GM23338 (cell line): Measurements from ENCODE around the gene TGFBR3. TPM values are rescaled to one million over a fixed set of nuclear protein-coding genes. Genes with fewer than 3 reads are reported as not detected.

Experiments
- ATAC-seq: fragments of 200-7000 bp; cut with Tn5 transposase; 3 replicates; pipeline ENCODE4 v1.9.1; 2020
- DNase-seq: peaks from one replicate; pipeline ENCODE4 v3.0.0-alpha.2; 2015; ENCODE audit warnings: low spot score
- H2AFZ ChIP-seq: fragments of 200-600 bp; sonication (generic); 2 replicates; pipeline ENCODE4 v1.8.0; 2016; ENCODE audit warnings: antibody characterized with exemption, mild to moderate bottlenecking, moderate library complexity
- H3F3A ChIP-seq: fragments of 200-600 bp; sonication (generic); replicated peaks from 2 replicates; pipeline ENCODE4 v1.8.0; 2017; ENCODE audit warnings: antibody characterized with exemption, mixed run types, low read depth
- H3K27ac ChIP-seq: fragments of 200-600 bp; sonication (generic); 2 replicates; pipeline ENCODE4 v1.6.1; 2016; ENCODE audit warnings: low read depth
- H3K27me3 ChIP-seq: fragments of 200-600 bp; sonication (generic); 2 replicates; pipeline ENCODE4 v1.8.0; 2016; ENCODE audit warnings: mild to moderate bottlenecking, mixed run types, moderate library complexity; ENCODE audit not compliant: insufficient read depth
- H3K36me3 ChIP-seq: fragments of 200-600 bp; sonication (generic); 2 replicates; pipeline ENCODE4 v1.8.0; 2016; ENCODE audit warnings: mild to moderate bottlenecking; ENCODE audit not compliant: insufficient read depth
- H3K4me1 ChIP-seq: fragments of 200-600 bp; sonication (generic); 2 replicates; pipeline ENCODE4 v1.8.0; 2016; ENCODE audit warnings: mild to moderate bottlenecking, moderate library complexity; ENCODE audit not compliant: insufficient read depth
- H3K4me2 ChIP-seq: fragments of 200-600 bp; sonication (generic); 2 replicates; pipeline ENCODE4 v1.7.1; 2017; ENCODE audit warnings: mixed run types
- H3K4me3 ChIP-seq: fragments of 200-600 bp; sonication (generic); 2 replicates; pipeline ENCODE4 v1.6.1; 2016; ENCODE audit warnings: mixed run types
- H3K79me2 ChIP-seq: fragments of 200-600 bp; sonication (generic); replicated peaks from 2 replicates; pipeline ENCODE4 v1.8.0; 2017; ENCODE audit warnings: mild to moderate bottlenecking; ENCODE audit not compliant: insufficient read depth
- H3K9me2 ChIP-seq: fragments of 200-600 bp; sonication (generic); 2 replicates; pipeline ENCODE4 v1.8.0; 2017; ENCODE audit not compliant: insufficient read depth
- H4K20me1 ChIP-seq: fragments of 200-600 bp; sonication (generic); replicated peaks from 2 replicates; pipeline ENCODE4 v1.8.0; 2017; ENCODE audit warnings: mild to moderate bottlenecking; ENCODE audit not compliant: insufficient read depth
- H3K27ac Mint-ChIP-seq: 2 replicates; pipeline ENCODE4 v1.8.0; 2020; ENCODE audit warnings: inconsistent platforms, mild to moderate bottlenecking, moderate library complexity, mixed read lengths
- H3K27me3 Mint-ChIP-seq: 3 replicates; pipeline ENCODE4 v1.8.0; 2022; ENCODE audit warnings: low read depth, mild to moderate bottlenecking, moderate library complexity, mixed read lengths, inconsistent platforms; ENCODE audit not compliant: insufficient read depth, poor library complexity
- H3K36me3 Mint-ChIP-seq: 3 replicates; pipeline ENCODE4 v1.8.0; 2021; ENCODE audit warnings: low read depth, mild to moderate bottlenecking, inconsistent platforms, moderate library complexity, mixed read lengths
- H3K4me1 Mint-ChIP-seq: 3 replicates; pipeline ENCODE4 v1.8.0; 2020; ENCODE audit warnings: mild to moderate bottlenecking, inconsistent platforms, mixed read lengths
- H3K4me3 Mint-ChIP-seq: 3 replicates; pipeline ENCODE4 v1.8.0; 2021; ENCODE audit warnings: moderate library complexity, mild to moderate bottlenecking, inconsistent platforms, mixed read lengths
- H3K9me3 Mint-ChIP-seq: 3 replicates; pipeline ENCODE4 v1.8.0; 2020; ENCODE audit warnings: moderate library complexity, mild to moderate bottlenecking, inconsistent platforms, mixed read lengths
- EZH2 ChIP-seq: fragments of 200-600 bp; sonication (generic); IDR thresholded peaks from one replicate; pipeline ENCODE4 v1.8.0; 2017; ENCODE audit warnings: antibody characterized with exemption, mild to moderate bottlenecking, low read depth; ENCODE audit not compliant: unreplicated experiment
- EZH2phosphoT487 ChIP-seq: fragments of 200-600 bp; sonication (generic); IDR thresholded peaks from one replicate; pipeline ENCODE4 v1.8.1; 2018; ENCODE audit warnings: antibody characterized with exemption; ENCODE audit not compliant: unreplicated experiment
- JUNB ChIP-seq: IDR thresholded peaks from one replicate; pipeline ENCODE4 v1.6.1; 2016; ENCODE audit warnings: antibody characterized with exemption; ENCODE audit not compliant: unreplicated experiment
- NANOG ChIP-seq: IDR thresholded peaks from 2 replicates; pipeline ENCODE4 v1.6.1; 2016; ENCODE audit warnings: antibody characterized with exemption, borderline replicate concordance
- STAT1 ChIP-seq: IDR thresholded peaks from one replicate; pipeline ENCODE4 v1.6.1; 2016; ENCODE audit warnings: antibody characterized with exemption; ENCODE audit not compliant: unreplicated experiment
- ZNF114 ChIP-seq: fragments of 250-450 bp; sonication (Bioruptor Pico); IDR thresholded peaks from 2 replicates; pipeline ENCODE4 v1.5.0; 2020; ENCODE audit warnings: mild to moderate bottlenecking, moderate library complexity
- ZNF331 ChIP-seq: fragments of 250-450 bp; sonication (Bioruptor Pico); IDR thresholded peaks from 2 replicates; pipeline ENCODE4 v1.5.0; 2020; ENCODE audit warnings: low read depth, mild to moderate bottlenecking, moderate library complexity
- polyA plus RNA-seq: library from polyadenylated mRNA; unstranded; fragments of >200 nt; fragmentation: Nextera tagmentation; extraction: Ambion mirVana; gene quantifications from 2 replicates; pipeline ENCODE4 v1.2.1, GENCODE V29; 2016
- total RNA-seq: library from RNA; depleted of rRNA; stranded (reverse); fragments of >200 nt; shearing (Covaris generic); gene quantifications from 2 replicates; pipeline ENCODE4 v1.2.3, GENCODE V29; 2014
- TF ChIP-seq, protein P1 (sequence below): IDR thresholded peaks from one replicate; pipeline ENCODE4 v1.6.1; 2018; ENCODE audit warnings: antibody characterized with exemption; ENCODE audit not compliant: unreplicated experiment
- TF ChIP-seq, protein P2 (sequence below), 2 experiments: fragments of 200-600 bp in 1 of 2; sonication (generic) in 1 of 2; conservative IDR thresholded peaks; 2 replicates each; pipeline versions ENCODE4 v1.5.1 to v1.6.1; 2016 to 2017; ENCODE audit warnings: antibody characterized with exemption in 2 of 2, low read depth in 2 of 2, mild to moderate bottlenecking in 2 of 2, moderate library complexity in 1 of 2

Gene TGFBR3
- total and polyA plus RNA-seq, 2 experiments from 2014 or later, result 1.7 to 2.9 TPM

DNA sequence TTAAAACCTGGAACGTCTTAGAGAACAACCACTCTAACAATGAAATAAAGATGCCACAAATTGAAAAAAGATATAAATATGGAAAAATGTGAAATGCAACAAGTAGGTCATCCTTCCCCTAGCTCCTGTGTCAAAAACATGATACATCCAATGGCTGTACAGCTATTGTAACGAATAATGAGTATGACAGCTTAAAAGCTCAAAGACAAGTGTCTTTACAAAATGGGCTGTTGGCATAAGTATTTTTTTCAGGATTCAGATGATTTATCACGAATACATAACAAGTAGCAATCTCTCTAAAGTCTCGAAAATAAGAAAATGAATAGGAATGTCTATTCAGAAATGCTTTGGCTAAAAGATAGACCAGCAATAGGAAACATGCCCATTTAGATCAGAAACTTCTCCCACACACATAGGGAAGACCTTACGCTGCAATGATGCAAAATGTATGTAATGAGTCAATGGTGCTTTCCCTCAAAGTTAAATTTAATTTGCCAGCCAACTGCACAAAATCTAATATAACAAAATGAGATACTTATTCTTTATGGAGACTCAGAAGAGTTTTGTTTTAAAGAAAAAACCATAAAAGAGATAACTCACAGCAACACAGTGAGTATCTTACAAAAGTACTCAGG, 8.3 kb downstream of the TGFBR3 start (continued):
- TF ChIP-seq, protein P1, sequence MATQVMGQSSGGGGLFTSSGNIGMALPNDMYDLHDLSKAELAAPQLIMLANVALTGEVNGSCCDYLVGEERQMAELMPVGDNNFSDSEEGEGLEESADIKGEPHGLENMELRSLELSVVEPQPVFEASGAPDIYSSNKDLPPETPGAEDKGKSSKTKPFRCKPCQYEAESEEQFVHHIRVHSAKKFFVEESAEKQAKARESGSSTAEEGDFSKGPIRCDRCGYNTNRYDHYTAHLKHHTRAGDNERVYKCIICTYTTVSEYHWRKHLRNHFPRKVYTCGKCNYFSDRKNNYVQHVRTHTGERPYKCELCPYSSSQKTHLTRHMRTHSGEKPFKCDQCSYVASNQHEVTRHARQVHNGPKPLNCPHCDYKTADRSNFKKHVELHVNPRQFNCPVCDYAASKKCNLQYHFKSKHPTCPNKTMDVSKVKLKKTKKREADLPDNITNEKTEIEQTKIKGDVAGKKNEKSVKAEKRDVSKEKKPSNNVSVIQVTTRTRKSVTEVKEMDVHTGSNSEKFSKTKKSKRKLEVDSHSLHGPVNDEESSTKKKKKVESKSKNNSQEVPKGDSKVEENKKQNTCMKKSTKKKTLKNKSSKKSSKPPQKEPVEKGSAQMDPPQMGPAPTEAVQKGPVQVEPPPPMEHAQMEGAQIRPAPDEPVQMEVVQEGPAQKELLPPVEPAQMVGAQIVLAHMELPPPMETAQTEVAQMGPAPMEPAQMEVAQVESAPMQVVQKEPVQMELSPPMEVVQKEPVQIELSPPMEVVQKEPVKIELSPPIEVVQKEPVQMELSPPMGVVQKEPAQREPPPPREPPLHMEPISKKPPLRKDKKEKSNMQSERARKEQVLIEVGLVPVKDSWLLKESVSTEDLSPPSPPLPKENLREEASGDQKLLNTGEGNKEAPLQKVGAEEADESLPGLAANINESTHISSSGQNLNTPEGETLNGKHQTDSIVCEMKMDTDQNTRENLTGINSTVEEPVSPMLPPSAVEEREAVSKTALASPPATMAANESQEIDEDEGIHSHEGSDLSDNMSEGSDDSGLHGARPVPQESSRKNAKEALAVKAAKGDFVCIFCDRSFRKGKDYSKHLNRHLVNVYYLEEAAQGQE, result no peak
- TF ChIP-seq ZNF331 (CRISPR knock-in tag) (no peak), ZNF114 (CRISPR knock-in tag) (no peak), EZH2 (no peak), JUNB (no peak)
- TF ChIP-seq, protein P2, sequence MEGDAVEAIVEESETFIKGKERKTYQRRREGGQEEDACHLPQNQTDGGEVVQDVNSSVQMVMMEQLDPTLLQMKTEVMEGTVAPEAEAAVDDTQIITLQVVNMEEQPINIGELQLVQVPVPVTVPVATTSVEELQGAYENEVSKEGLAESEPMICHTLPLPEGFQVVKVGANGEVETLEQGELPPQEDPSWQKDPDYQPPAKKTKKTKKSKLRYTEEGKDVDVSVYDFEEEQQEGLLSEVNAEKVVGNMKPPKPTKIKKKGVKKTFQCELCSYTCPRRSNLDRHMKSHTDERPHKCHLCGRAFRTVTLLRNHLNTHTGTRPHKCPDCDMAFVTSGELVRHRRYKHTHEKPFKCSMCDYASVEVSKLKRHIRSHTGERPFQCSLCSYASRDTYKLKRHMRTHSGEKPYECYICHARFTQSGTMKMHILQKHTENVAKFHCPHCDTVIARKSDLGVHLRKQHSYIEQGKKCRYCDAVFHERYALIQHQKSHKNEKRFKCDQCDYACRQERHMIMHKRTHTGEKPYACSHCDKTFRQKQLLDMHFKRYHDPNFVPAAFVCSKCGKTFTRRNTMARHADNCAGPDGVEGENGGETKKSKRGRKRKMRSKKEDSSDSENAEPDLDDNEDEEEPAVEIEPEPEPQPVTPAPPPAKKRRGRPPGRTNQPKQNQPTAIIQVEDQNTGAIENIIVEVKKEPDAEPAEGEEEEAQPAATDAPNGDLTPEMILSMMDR (conservative IDR thresholded peaks at IDR 0.05; ENCODE audit: low read depth in 2 of 2), result no peak

DNA sequence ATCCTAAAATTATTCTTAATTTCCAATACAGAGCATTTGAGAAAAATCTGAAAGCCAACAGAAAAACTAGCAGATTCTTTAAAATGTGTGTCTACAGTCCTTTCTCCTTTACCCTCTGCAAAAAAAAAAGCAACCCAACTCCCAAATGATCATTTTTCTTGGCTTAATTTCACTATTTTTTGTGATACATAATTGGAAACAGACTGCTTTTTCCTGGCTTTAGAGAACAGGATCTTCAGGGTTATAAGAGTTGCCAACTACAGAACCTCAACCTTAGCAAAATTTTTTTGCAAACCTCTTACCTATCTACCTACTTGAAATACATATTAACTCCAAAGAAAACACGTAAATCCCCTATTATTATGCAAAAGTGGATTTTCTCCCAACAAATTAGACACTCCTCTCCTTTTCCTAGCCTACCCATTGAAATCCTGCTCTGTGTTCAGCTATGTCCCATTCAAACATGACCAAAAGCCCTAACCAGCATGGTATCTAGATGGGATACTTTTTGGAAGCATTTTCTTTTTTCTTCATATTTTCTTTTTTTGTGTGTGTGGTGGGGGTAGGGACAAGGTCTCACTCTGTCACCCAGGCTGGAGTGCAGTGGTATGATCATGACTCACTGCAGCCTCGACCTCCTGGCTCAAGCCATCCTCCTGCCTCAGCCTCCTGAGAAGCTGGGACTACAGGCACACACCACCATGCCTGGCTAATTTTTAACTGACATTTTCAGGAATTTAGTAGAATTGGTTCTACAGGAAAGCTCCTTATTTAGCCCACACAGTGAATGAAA, 9.0 kb downstream of the TGFBR3 start:
- Mint-ChIP-seq H3K36me3 (no peaks in the 10 kb centered on the region), H3K4me1 (peaks cover 5% of the 10 kb centered on the region; the same call in 2 of the 3 replicates), H3K27ac (no peak overlapping the region), H3K9me3 (no peaks in the 10 kb centered on the region), H3K4me3 (no peak overlapping the region), H3K27me3 (peaks cover 4% of the 10 kb centered on the region)
- Histone ChIP-seq H3K27ac (no peak overlapping the region), H2AFZ (no peak overlapping the region), H3K27me3 (no peaks in the 10 kb centered on the region), H4K20me1 (no peaks in the 10 kb centered on the region), H3K4me1 (no peaks in the 10 kb centered on the region), H3K4me2 (no peak overlapping the region), H3K79me2 (no peaks in the 10 kb centered on the region), H3K4me3 (no peak overlapping the region), H3F3A (no peaks in the 10 kb centered on the region), H3K9me2 (no peaks in the 10 kb centered on the region), H3K36me3 (no peaks in the 10 kb centered on the region)
- no peak for DNase-seq
- no peak for ATAC-seq
- no peak for TF ChIP-seq NANOG
- TF ChIP-seq STAT1, result no peak
- no peak for TF ChIP-seq ZNF114 (CRISPR knock-in tag)
- no peak for TF ChIP-seq EZH2phosphoT487
- TF ChIP-seq, protein P2 (conservative IDR thresholded peaks at IDR 0.05; ENCODE audit: low read depth in 2 of 2), result no peak
- TF ChIP-seq ZNF331 (CRISPR knock-in tag), result no peak
